HG02970 (cell line): ENCODE results near the gene MBD5.

Experiments
- ATAC-seq: cut with Tn5 transposase; IDR thresholded peaks from one replicate; pipeline ENCODE4 v1.9.1; 2021; ENCODE audit warnings: mild to moderate bottlenecking, moderate library complexity, moderate number of reproducible peaks; ENCODE audit not compliant: unreplicated experiment, low FRiP score

Gene MBD5

DNA sequence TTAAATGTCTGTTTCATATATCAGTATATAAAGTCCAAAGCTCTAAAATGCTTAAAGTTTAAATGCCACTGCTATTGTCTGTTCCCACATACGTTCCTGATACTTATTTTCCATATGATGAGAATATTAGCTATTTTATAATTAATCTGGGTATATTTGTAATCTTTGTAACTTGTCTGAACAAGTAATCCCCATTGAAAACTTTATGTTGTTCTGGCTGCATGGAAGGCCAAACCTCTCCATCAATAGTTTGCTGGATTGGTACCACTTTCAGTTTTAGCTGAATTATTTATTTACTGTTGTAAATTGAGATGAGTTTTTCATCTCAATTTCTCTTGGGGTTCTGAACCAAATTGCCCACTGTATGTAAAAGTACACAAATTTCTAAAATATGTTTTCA lies 1.5 kb downstream of the MBD5 start:
- no peak for ATAC-seq

DNA sequence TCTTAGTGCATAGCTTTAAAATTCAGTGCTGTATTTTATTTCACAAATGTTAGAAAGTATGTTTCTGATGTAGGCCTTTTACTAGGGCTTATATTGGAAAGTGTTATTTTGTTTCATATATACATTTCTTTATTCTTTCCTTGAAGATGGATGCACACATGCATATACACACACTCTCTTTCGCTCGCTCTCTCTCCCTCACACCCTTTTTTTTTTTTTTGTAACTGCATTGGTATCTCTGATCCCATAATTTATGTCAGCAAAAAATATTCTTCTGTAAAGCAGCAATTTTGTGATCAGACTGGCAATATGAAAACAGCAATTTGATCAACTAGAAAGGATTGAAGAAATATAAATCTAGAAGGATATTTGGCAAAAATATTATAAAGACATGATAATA lies 2.0 kb downstream of the MBD5 start:
- ATAC-seq, result no peak

DNA sequence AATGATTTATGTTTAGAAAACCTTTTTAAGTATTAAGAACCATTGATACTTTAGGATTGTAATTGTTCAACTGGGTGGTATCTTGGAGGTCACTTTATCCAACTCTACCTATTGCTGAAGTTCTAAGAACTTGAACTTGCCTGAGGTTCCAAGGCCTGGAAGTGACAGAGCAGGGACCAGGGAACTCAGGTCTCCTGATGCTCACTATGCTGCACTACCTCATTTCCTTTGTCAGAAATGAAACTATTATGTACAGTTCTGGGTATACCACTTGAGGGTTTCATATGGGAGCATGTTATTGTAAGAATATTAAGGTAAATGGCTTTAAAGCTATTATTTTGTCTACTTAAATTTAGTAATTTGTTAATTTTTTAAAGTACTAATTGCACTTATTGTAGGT lies 3.0 kb downstream of the MBD5 start:
- ATAC-seq, result no peak

GRCh38 chr2:148026573-148026972 lies 5.7 kb downstream of the MBD5 start:
- no peak for ATAC-seq

DNA sequence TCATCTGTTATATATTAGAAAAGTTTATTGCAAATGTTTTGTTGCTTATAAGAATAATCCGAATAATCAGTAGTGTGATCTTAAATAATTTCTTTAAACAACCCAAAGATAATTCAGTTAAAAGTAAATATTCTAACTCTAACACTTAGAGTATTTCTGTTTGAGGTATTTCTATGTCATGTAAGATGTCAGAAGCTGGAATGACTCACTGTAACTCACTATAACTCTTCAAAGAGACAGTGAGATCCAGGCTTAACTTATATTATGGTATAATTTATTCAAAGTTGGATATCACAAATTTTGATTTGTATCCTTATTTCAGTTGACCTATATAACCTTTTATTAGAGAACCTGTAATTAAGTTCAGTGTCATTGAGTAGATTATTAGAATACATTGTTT lies 6.9 kb downstream of the MBD5 start:
- ATAC-seq, result no peak

DNA sequence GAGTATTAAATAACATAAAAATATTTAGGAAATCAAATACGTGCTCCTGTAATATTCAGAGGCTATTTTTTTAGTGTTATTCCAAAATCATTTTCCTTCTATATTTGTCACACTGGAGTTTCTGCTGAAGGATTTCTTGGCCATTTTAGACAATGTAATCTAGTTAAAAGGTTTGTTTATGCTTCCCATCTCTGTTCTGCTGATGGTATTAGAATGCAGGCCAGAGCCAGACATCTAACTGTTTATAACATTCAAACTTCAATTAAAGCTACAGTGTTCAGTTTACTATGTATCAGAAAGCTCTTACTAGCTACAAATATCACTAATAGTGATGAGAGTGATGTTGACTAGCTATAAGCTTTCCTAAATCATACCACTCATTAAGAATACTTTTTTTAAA lies 7.9 kb downstream of the MBD5 start:
- ATAC-seq, result no peak

- no peak for ATAC-seq
Measured at GRCh38 chr2:148031152-148031551, 10.3 kb downstream of the MBD5 start.

GRCh38 chr2:148032215-148032614 lies 11.3 kb downstream of the MBD5 start:
- no peak for ATAC-seq

DNA sequence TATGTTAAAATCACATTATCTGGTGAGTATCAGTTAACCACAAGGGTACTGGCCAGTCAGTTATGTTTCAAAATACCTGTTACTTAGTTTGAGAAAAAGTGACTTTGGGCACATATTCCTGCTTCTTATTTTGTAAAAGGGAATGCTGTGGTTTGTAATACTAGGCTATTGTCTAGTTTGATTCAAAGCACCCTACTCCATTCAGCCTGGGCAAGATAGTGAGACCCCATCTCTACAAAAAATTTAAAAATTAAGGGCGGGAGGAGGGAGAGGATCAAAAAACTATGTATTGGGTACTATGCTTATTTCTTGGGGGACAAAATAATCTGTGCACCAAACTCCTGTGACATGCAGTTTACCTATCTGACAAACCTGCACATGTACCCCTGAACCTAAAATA lies 18.9 kb downstream of the MBD5 start:
- no peak for ATAC-seq

DNA sequence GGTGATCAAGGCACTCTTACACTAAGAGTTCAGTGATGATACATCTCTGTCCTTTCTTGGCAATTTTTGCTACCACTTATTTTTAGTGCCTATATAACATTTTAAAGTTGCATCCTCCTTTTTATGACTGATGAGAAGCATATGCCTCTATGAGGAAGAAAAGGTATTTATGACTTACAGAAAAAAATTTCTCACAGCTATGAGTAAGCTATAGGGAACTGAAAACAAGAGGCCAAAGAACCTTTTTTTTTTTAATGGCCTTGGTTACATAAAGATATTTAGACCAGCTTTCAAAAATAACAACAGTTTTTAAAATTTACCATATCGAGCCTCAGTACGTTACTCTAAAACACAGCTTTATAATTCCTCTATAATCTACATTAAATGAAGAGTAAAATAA lies 21.3 kb downstream of the MBD5 start:
- ATAC-seq, result peak; percentile 85

GRCh38 chr2:148044322-148044721 lies 23.4 kb downstream of the MBD5 start:
- no peak for ATAC-seq

- no peak for ATAC-seq
Measured at GRCh38 chr2:148046802-148047201, 25.9 kb downstream of the MBD5 start.

- ATAC-seq, result peak; percentile 70
Measured at GRCh38 chr2:148048475-148049221, 27.8 kb downstream of the MBD5 start.

DNA sequence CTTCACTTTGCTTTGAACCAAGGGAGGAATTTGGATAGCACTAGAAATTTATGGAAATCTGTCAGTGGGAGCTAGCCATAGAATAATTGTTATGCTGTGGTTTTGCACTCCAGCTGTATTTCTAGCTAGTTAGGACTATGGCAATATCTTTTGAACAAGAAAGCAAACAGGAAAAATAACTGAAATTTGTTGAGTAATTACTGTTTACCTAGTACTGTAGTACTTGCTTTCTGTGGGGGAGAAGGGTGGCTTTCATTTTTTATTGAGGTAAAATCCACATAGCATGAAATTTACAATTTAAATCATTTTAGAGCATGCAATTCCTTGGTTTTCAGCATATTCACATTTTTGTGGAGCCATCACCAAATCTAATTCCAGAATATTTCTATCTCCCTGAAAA lies 28.4 kb downstream of the MBD5 start:
- ATAC-seq, result no peak

DNA sequence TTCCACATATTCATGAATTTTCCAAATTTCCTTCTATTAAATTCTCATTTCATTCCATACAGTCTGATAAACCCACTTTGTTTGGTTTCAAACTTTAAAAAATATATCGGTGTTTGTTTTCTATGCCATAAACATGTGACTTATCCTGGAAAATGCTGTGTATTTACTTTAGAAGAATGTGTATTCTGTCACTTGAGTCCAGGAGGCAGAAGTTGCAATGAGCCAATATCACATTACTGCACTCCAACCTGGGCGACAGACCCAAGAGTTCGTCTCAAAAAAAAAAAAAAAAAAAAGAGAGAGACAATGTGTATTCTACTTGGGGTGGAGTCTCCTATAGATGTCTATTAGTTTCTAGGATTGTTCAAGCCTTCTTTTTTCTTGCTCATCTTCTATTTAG lies 31.8 kb downstream of the MBD5 start:
- ATAC-seq, result no peak

DNA sequence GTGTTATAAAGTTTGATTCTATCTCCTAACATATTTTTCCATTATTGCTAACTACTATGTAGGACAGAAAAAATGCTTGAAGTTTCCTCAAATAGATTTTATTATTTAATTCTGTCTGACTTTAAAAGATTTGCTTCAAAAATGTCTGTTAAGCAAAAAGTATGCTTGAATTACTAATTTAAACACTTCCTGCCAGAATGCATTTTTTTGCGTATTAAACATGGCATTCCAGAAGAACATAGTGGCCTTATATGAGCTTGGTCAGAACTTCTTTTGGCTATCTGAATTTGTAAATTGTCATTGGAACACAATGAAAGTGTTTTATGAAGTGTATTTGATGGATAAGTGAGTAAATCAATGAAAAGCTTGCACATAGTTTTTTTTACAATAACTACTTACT lies 37.8 kb downstream of the MBD5 start:
- ATAC-seq, result no peak

DNA sequence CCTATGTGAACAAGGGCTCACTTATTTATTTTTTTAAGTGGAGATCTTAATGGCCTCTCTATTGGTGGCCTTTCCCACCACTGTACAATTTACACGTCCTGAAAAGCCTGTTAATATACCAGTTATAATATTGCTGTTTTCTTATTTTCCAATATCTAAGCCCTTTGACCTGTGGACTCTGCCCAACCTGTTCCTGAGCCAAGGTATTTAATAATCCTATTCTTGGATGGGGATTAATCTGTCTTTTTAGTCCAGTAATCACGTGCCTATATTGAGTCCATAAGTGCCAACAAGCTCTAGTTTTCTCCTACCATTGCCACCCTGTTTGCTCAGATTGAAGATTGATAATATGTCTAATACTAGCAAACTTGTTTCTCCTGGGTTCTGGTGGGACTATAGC lies 42.7 kb downstream of the MBD5 start:
- ATAC-seq, result no peak

- ATAC-seq, result no peak
Measured at GRCh38 chr2:148065936-148066335, 45.0 kb downstream of the MBD5 start.

DNA sequence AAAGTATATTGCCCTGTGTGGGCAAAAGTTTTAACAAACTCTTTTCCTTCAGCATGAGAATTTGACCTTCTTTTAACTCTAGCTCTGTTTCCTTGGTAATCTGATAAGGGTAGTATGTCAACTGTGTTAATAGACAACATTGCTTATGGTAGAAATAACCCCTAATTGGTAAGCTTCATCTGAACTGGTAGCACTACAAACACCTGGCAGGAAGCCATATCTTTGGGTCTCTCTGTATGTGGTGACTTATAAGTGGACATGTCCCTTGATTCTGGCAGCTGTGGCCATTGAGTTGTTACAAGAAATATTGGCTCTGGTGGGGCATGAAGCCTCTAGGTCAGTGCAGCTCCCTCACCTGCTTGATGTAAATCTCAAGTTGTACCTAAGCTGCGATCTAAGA lies 46.9 kb downstream of the MBD5 start:
- no peak for ATAC-seq

DNA sequence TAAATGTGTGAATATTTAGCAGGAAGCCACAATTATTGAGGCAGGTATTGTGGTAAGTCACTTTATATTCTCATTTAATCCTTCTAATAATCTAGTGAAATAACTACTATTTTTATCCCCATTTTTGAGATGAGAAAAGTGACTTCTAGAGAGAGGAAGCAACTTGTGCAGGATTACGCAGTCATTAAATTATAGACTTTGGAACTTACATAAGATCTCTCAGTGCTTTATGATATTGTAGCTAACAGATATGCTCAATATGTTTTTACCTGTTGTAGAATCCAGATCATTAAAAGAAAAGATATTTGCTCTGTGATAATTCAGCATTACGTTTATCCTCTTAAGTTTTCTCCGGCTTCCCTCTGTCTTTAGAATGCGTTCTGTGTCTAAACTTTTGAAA lies 50.5 kb downstream of the MBD5 start:
- no peak for ATAC-seq

DNA sequence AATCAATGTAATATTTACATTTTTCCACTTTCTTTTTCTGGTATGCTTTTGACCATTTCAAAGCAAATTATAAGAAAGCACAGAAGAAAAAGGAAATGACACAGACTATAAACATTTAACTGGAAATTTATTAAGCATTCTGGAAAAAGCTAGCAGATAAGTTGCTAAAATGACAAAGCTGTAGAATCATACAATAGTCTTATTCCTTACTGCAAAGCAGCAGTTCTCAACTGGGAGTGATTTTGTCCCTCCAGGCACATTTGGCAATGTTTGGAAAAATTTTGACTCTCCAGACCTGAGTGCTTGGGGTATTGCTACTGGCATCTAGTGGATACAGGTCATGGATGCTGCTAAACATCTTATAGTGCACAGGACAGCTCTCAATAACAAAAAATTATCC lies 75.1 kb downstream of the MBD5 start:
- no peak for ATAC-seq

GRCh38 chr2:148102641-148103040 lies 81.8 kb downstream of the MBD5 start:
- no peak for ATAC-seq

- no peak for ATAC-seq
Measured at GRCh38 chr2:148103946-148104345, 83.1 kb downstream of the MBD5 start.
